GM18519 (cell line): Measurements from ENCODE around the gene ZP1.
"Not testable (repeated sequence)": the region's sequence is repeated elsewhere in the genome, so short reads cannot be mapped to it uniquely, and the experiment has no call there.

Experiments used
- ATAC-seq: cut with Tn5 transposase; IDR thresholded peaks from one replicate; pipeline ENCODE4 v1.9.1; 2021; ENCODE audit warnings: mild to moderate bottlenecking, moderate library complexity; ENCODE audit not compliant: unreplicated experiment, low FRiP score

ZP1 gene

GRCh38 chr11:60866911-60867870 lies at the start of gene ZP1:
TSS of gene ZP1 (plus strand) at chr11:60867542. CDS start at chr11:60867562, 20 bp downstream.
- ATAC-seq = no peak

GRCh38 chr11:60818057-60818456 lies 49.3 kb upstream of the ZP1 start:
- no peak for ATAC-seq

- ATAC-seq = no peak
Measured at GRCh38 chr11:60821827-60822599, 45.3 kb upstream of the ZP1 start.

GRCh38 chr11:60823745-60824306 lies 43.5 kb upstream of the ZP1 start:
- not testable (repeated sequence) for ATAC-seq

- ATAC-seq = no peak
Measured at GRCh38 chr11:60825118-60825517, 42.2 kb upstream of the ZP1 start.

- no peak for ATAC-seq
Measured at GRCh38 chr11:60825790-60826189, 41.6 kb upstream of the ZP1 start.

- no peak for ATAC-seq
Measured at GRCh38 chr11:60830478-60831142, 36.7 kb upstream of the ZP1 start.

GRCh38 chr11:60831143-60831500 lies 36.2 kb upstream of the ZP1 start:
- no peak for ATAC-seq

- no peak for ATAC-seq
Measured at GRCh38 chr11:60831501-60832079, 35.8 kb upstream of the ZP1 start.

GRCh38 chr11:60834742-60835533 lies 32.4 kb upstream of the ZP1 start:
- no peak for ATAC-seq

GRCh38 chr11:60835534-60835846 lies 31.9 kb upstream of the ZP1 start:
- ATAC-seq = no peak

- no peak for ATAC-seq
Measured at GRCh38 chr11:60836866-60837515, 30.4 kb upstream of the ZP1 start.

- ATAC-seq = no peak
Measured at GRCh38 chr11:60838132-60838531, 29.2 kb upstream of the ZP1 start.

GRCh38 chr11:60840470-60841430 lies 26.6 kb upstream of the ZP1 start:
- no peak for ATAC-seq

GRCh38 chr11:60841797-60842667 lies 25.3 kb upstream of the ZP1 start, which contains the start of gene CCDC86:
TSS of gene CCDC86 (plus strand) at chr11:60842113. CDS start at chr11:60842125, 12 bp downstream.
- peak; percentile 53 for ATAC-seq

- no peak for ATAC-seq
Measured at GRCh38 chr11:60842668-60843600, 24.4 kb upstream of the ZP1 start.
